Measurements from ENCODE around the gene PLK2. TPM values are rescaled to one million over a fixed set of nuclear protein-coding genes. Genes with fewer than 3 reads are reported as not detected.

Gene PLK2
- total RNA-seq, 2 donors from 2014 or later, result 4.0 to 8.5 TPM

- Mint-ChIP-seq H3K27ac (no peak overlapping the region), H3K27me3 (peaks cover 0 to 11% of the 10 kb centered on the region in 2 donors)
Measured at GRCh38 chr5:58407042-58407719, 52.7 kb downstream of the PLK2 start.

GRCh38 chr5:58406394-58406793 lies 53.5 kb downstream of the PLK2 start:
- peaks cover 0 to 11% of the 10 kb centered on the region in 2 donors for H3K27me3 Mint-ChIP-seq
- H3K27ac Mint-ChIP-seq, result no peak overlapping the region
- H3K9me3 Mint-ChIP-seq, result peaks cover 4% of the 10 kb centered on the region
- ATAC-seq (no peak), DNase-seq (ENCODE audit: low spot score) (no peak)
- no peaks in the 10 kb centered on the region for H3K36me3 Mint-ChIP-seq
- no peak overlapping the region for H3K4me3 Mint-ChIP-seq
- H3K4me1 Mint-ChIP-seq (ENCODE audit: low read depth in 2 of 2), result no peaks in the 10 kb centered on the region

More at GRCh38 chr5:58407042-58407719, 52.7 kb downstream of the PLK2 start:
- H3K4me3 Mint-ChIP-seq, result no peak overlapping the region
- no peaks in the 10 kb centered on the region for H3K36me3 Mint-ChIP-seq
- peaks cover 4% of the 10 kb centered on the region for H3K9me3 Mint-ChIP-seq
- ATAC-seq, result no peak
- no peaks in the 10 kb centered on the region for H3K4me1 Mint-ChIP-seq (ENCODE audit: low read depth in 2 of 2)
- DNase-seq (ENCODE audit: low spot score), result no peak

GRCh38 chr5:58405175-58405574 lies 54.7 kb downstream of the PLK2 start:
- Mint-ChIP-seq H3K9me3 (peaks cover 4% of the 10 kb centered on the region), H3K4me3 (no peak overlapping the region), H3K4me1 (ENCODE audit: low read depth in 2 of 2) (no peaks in the 10 kb centered on the region), H3K27me3 (peaks cover 0 to 11% of the 10 kb centered on the region in 2 donors), H3K36me3 (no peaks in the 10 kb centered on the region), H3K27ac (no peak overlapping the region)
- no peak for DNase-seq (ENCODE audit: low spot score)
- ATAC-seq, result no peak

GRCh38 chr5:58404734-58405133 lies 55.2 kb downstream of the PLK2 start:
- Mint-ChIP-seq H3K4me3 (no peak overlapping the region), H3K4me1 (ENCODE audit: low read depth in 2 of 2) (no peaks in the 10 kb centered on the region), H3K27me3 (peaks cover 0 to 11% of the 10 kb centered on the region in 2 donors), H3K27ac (no peak overlapping the region), H3K36me3 (no peaks in the 10 kb centered on the region), H3K9me3 (peaks cover 4% of the 10 kb centered on the region)
- ATAC-seq (no peak), DNase-seq (ENCODE audit: low spot score) (no peak)

Other genes with a start within 250 kb of the PLK2 start
- under 1 TPM in 1 of 2 donors, not detected in 1; 0.31 TPM for gene GAPT, start 31.3 kb upstream of the PLK2 start, total RNA-seq
- gene RAB3C, start 123.0 kb upstream of the PLK2 start, total RNA-seq, result not detected

Measured in natural killer cell treated with Interleukin-12 subunit alpha and Interleukin-12 subunit beta and Interleukin-15 and Interleukin-18, amount 100 ng/mL, for 72 hours (primary cell).